GM13976 (cell line): ENCODE data around the gene CCDC33.

Experiments
- DNase-seq: peaks from one replicate; pipeline ENCODE4 v3.0.0; 2012; ENCODE audit warnings: low spot score
- CTCF ChIP-seq: IDR thresholded peaks from 2 replicates; pipeline ENCODE4 v1.5.1; 2012; ENCODE audit warnings: borderline replicate concordance, mild to moderate bottlenecking; ENCODE audit not compliant: insufficient read depth; ENCODE audit errors: extremely low read depth, missing control alignments, control extremely low read depth
- in situ Hi-C: fragments of 300-500 bp; cut with MboI; formaldehyde crosslinking; loops from one replicate; pipeline ENCODE4 v1.12.0; 2022; ENCODE audit warnings: low sequenced_read_pairs, mixed read lengths, inconsistent platforms; ENCODE audit not compliant: unreplicated experiment

Gene CCDC33

GRCh38 chr15:74212494-74212893, 23.6 kb upstream of the CCDC33 start:
- DNase-seq = peak; percentile 71
- no peak for TF ChIP-seq CTCF
- in situ Hi-C loops = no loop called here

GRCh38 chr15:74213858-74214284, 22.3 kb upstream of the CCDC33 start:
- no peak for DNase-seq
- no peak for TF ChIP-seq CTCF
- in situ Hi-C loops = no loop called here

GRCh38 chr15:74214324-74215021, 21.7 kb upstream of the CCDC33 start:
- in situ Hi-C loops = no loop called here

GRCh38 chr15:74215958-74216357, 20.2 kb upstream of the CCDC33 start:
- in situ Hi-C loops = no loop called here
- TF ChIP-seq CTCF = no peak
- DNase-seq = no peak

More at GRCh38 chr15:74214324-74215021, 21.7 kb upstream of the CCDC33 start:
- DNase-seq = no peak
- no peak for TF ChIP-seq CTCF

- no peak for DNase-seq
- in situ Hi-C loops = no loop called here
- TF ChIP-seq CTCF = no peak
These were observed 19.2 kb upstream of the CCDC33 start for GRCh38 chr15:74216949-74217348.

GRCh38 chr15:74217907-74218885, 17.9 kb upstream of the CCDC33 start:
- in situ Hi-C loops = no loop called here
- DNase-seq = no peak
- no peak for TF ChIP-seq CTCF
